Measurements from ENCODE around the gene WDR37.

The WDR37 gene

DNA sequence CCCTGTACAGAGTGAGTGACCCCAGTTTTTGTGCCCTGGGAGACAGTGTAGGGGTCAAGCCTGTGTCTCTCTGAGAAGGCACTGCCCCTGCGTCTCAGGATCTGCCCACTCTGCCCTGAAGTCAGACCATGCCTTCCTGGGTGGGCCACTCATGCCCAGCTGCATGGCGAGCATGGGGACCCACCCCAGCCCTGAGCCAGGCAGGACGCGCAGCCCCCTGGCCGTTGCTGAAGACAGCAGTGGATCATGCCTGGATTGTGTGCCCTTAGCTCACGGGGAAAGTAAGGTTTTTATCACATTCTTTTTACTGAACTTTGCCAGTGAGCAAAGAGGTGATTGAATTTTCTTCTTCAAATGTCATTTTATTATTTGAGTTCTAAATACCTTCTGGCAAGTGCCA, 66.2 kb downstream of the WDR37 start:
- in situ Hi-C loops (cut with HindIII; ENCODE audit: low sequenced_read_pairs), result no loop called here

DNA sequence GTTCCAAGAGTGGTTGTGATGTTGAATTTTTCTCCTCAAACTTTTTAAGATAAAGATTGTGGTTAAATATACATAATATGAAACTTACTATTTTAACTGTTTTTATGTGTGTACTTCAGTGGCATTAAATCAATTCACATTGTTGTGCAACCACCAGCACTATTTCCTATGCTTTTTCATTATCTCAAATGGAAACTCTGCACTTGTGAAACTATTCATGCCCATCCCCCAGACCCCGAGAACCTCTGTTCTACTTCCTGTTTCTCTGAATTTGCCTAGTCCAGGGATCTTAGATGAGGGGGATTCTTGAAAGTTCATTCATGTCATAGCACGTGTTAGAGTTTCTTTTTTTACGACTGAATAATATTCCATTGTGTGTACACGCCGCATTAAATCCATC, 67.0 kb downstream of the WDR37 start:
- in situ Hi-C loops (cut with HindIII; ENCODE audit: low sequenced_read_pairs), result no loop called here

DNA sequence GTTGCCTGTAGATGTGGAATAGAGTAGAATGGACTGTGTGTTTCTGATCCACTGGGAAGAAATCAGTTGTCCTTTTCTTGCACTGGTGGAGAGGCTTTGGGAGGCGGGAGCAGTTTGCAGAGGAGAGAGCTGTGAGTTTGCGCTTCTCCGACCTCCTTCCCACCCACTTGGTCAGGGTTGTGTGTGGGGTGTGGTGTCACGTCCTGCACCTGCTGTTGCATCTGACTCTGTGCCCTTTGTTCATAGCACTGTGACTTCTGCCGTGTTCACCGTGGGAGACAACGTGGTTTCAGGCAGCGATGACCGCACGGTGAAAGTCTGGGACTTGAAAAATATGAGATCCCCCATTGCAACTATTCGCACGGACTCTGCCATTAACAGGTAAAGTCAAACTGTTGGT, 67.8 kb downstream of the WDR37 start:
- in situ Hi-C loops (cut with HindIII; ENCODE audit: low sequenced_read_pairs), result no loop called here

DNA sequence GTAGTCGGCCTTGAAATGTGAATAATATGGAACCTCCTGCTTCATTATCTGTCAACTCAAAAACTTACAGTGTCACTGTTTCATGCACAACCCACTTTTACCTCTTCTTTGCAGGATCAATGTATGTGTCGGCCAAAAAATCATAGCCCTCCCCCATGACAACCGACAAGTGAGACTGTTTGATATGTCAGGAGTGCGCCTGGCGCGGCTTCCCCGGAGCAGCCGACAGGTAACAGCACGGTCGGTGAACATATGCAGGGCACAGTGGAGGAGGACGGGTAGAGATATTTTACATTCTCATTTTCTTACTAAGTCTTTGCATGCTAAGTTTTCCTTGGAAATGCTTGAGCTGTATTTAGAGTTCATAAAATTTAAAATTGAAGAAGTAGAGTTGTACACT, 68.6 kb downstream of the WDR37 start:
- in situ Hi-C loops (cut with HindIII; ENCODE audit: low sequenced_read_pairs), result no loop called here

DNA sequence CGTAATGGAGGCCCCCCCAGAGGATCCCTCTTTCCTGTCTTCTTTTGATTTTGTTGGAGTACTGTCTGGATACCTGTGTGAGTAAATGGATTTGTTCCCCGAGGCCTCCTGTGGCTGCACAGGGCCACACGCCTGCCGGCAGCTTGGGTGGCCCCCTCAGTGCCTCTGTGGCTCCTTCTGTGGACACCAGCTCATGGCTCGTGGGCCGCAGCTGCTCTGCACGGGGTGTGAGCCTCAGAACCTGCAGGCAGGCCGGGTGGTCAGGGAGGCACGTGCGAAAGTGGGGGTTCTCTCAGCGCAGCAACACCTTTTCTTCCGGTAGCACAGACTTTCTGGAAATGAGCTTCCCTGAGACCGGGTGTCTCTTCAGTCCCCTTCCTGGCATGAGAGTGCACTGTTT, 70.3 kb downstream of the WDR37 start:
- in situ Hi-C loops (cut with HindIII; ENCODE audit: low sequenced_read_pairs), result no loop called here

DNA sequence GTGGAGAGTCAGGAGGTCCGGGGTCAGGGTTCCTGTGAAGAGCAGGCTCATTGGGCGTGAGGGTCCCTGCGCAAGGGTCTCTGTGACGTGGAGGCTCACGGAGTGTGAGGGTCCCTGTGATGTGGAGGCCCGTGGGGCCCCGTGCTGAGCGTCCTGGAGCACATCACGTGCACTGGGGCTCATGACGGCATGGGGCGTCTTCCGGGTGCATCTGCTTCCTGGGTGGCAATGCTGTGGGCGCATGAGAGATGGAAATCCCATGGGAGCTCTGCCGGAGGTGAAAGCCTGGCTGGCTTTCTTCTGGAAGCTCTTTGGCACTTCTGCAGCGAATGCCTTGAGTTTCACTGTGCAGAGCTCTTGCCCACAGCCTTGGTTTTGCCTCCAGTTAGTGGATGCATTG, 71.4 kb downstream of the WDR37 start:
- in situ Hi-C loops (cut with HindIII; ENCODE audit: low sequenced_read_pairs), result no loop called here

DNA sequence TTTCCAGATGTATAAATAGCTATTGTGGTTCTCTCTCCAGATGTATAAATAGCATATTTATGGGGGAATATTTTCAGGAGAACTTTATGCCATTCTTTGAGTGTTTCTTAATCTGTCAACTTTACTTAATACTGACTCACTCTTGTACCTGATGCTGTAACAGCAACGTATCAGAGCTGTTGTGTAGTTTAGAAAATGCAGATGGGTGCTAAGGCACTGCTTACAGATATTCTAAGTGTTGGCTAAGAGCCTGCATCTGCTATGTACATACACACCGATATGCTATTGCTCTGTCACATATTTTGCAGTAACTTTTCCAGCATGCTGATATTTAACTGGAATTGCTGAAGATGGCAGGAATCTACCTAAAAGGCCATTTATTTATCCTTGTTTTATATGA, 71.9 kb downstream of the WDR37 start:
- in situ Hi-C loops (cut with HindIII; ENCODE audit: low sequenced_read_pairs), result no loop called here

DNA sequence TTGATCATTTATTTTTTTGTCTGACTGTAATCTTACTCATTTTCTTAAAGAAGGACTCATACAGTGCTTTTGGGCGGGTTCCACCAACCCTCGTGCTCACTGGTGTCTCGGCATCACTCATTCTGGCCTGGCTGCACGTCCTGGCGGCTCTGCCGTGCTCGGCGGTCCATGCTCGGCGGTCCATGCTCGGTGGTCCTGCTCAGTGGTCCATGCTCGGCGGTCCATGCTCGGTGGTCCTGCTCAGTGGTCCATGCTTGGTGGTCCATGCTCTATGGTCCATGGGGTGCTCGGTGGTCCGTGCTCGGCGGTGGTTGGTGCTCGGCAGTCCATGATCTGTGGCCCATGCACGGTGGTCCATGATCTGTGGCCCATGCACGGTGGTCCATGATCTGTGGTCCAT, 72.5 kb downstream of the WDR37 start:
- in situ Hi-C loops (cut with HindIII; ENCODE audit: low sequenced_read_pairs), result no loop called here

DNA sequence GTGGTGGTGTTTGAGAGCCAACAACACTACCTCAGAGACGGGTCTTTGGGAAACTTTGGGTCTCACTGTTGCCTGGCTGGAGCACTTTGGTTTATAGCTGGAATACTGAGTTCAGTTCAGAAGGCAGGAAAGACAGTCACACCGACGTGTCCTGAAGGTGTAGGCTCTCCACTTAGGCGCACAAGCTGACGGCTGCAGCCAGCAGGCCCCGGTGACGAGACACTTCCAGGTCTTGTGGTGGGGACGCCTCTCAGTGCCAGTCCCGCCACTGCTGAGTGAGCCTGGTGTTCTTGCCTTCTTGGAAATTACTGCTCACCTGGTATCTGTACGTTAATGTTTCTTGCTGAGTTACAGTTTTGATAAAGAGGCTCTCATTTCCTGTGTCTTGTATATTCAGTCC, 74.0 kb downstream of the WDR37 start:
- in situ Hi-C loops (cut with HindIII; ENCODE audit: low sequenced_read_pairs), result no loop called here

DNA sequence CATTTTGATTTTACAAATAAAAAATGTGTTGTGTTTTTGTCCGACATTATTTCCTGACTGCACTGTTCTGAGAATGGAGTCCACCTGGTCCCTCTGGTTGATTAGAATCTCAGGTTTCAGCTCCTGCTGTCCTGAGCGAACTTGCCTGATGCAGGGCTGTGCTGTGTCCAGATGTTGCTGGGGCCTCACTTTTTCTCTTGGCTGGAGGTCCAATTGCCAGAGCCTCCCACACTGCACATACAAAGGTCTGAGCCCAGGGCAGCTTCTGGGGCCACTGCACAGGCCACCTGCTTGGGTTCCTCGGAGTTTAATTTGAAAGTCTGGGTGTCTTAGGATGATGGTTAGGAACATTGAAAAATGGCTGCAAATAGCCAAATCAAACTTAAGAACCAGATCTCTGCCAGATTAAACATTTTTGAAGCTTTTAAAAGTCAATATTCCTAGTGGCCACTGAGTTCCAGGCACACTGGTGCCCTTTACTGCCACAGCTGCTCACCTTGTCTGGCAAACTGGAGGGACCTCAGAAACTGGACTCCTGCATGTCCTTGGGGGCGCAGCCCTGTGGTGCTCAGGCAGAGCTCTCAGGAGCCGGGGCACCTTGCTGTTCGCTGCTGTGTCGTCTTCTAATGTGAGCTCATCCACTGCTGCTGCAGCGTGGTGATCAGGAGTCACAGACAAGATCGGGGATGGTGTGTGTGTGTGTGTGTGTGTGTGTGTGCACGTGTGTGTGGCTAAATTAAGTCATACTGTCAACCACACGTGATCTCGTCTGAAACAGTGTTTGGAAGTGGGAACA, 75.0 kb downstream of the WDR37 start:
- in situ Hi-C loops (cut with HindIII; ENCODE audit: low sequenced_read_pairs), result no loop called here

DNA sequence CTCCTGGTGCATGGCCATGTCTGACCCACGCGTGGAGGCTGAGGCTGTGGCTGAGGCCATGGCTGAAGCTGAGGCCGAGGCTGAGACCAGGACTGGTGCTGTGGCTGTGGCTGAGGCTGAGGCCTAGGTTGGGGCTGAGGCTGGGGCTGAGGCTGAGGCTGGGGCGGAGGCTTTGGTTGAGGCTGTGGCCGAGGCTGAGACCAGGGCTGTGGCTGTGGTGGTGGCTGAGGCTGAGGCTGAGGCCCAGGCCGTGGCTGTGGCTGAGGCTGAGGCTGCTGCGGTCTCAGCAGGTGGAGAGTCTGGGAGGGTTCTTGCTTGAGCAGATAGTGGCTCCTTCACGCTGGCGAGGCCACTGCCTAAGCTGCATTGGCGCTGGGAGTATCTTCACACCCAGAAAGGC, 76.4 kb downstream of the WDR37 start:
- in situ Hi-C loops (cut with HindIII; ENCODE audit: low sequenced_read_pairs), result no loop called here

DNA sequence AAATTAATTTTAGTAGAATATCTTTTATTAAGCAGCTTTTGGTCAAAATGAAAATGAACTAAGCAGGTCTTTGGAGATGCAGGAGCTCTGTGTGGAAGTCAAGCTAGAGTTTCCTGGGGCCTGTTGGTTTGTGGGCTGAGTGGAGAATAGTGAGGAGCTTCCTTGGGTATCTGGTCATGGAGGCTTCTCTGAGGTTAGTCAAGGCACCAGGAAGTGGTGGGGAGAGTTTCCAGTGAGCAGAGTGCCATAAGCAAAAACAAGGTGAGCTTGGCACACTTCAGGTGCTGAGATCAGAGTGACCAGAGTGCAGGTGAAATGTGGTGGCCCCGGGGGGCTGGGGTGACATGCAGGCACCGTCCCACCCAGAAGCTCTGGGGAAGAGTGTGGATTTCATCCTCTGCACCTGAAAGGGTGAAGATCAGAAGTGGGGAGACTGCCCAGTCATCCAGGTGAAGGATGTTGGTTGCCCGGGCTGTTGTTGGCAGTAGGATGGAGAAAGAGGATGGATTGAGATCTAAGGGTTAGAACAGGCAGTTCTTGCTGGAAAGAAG, 77.4 kb downstream of the WDR37 start:
- in situ Hi-C loops (cut with HindIII; ENCODE audit: low sequenced_read_pairs), result no loop called here

DNA sequence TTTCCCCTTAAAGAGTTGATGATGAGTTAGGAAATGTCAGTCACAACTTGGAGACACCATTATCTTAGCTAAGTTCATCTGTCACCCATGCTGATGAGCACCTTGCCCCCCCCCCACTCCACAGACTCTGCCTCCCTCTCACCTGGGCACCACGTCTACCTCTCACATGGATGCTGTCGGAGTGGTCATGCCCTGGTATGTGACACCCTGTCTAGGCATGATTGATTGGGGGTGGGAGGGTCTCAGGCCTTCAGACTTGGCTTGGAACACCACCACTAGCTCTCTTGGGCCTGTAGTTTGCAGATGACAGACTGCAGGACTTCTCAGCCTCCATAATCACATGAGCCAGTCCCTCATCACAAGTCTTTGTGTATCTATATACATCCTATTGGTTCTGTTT, 78.0 kb downstream of the WDR37 start:
- in situ Hi-C loops (cut with HindIII; ENCODE audit: low sequenced_read_pairs), result no loop called here

DNA sequence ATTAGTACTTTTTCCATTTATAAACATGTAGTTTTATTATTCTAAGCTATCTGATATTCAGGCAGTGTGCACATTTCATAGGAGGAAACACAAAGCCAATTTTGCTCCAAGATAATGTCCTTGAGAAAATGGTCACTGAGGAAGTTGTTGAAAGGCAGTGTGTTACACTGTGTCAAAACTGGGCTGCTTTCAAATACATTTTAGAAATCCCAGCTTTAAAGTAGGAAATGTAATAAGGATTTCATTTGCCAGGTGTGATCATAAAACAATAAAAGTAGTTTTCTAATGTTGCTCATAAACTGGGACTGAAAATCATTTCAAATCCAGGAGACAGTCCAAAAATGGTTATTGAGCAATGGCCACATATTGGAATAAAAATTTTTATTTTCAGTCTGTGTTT, 80.1 kb downstream of the WDR37 start:
- in situ Hi-C loops (cut with HindIII; ENCODE audit: low sequenced_read_pairs), result no loop called here

DNA sequence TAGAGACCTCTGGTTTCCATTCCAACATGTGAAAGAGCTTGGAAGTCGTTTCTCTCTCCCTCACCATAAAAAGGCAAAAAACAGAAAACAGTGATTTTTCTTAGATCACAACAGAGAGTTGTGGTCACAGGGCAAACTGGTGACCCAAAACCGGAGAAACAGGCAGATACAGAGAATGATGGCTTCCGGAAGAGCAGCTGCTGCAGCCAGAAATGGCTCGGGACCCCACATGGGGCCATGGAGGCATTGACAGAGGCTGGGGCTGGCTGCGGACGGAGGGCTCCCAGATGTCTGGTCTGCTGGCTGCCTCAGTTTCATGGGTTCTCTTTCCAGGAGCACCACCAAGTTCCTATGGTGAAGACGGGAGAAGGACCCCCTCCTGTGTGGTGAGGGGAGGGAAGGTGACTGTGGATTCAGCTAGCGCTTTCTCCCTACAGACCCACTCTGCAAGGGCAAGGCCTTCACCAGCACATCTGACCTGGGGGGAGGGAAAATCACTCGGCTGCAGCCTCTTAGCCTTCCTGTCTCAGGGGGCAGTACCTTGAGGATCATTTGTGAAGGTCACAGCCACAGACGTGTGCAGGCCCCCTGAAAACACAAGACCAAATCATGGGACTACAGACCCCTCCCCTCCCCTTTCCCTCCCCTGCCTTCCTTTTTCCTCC, 81.4 kb downstream of the WDR37 start:
- in situ Hi-C loops (cut with HindIII; ENCODE audit: low sequenced_read_pairs), result no loop called here

DNA sequence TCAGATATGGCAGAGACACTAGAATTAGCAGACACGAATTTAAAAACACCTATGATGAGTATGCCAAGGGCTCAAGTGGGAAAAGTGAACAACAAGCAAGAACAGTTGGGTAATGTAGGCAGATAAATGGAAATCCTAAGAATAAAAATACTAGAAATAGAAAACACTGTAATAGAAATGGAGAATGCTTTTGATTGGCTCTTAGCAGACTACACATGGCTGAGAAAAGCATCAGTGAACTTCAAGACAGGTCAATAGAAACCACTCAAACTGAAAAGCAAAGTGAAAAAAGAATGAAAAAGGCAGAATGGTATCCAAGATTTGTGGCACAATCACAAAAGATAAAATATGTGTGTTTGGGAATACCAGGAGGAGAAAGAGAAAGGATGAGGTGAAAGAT, 82.3 kb downstream of the WDR37 start:
- in situ Hi-C loops (cut with HindIII; ENCODE audit: low sequenced_read_pairs), result no loop called here

DNA sequence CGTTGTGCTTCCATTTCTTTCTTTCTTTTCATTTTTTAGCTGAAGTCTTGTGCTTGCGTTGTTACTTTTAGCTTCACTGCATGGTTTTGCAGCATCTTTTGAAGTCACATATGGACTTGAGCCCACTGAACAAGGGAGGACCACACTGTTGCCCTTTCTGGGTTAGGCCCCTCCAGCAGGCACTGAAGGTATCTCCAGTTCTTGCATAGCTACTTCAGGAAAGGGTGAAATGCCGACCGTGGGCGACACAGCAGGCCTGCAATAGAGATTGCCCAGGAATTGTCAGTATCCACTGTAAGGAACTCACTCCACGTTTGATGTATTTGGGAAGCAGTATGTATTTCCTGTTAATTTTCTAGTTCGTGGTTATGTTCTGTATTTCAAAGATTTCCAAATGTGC, 85.1 kb downstream of the WDR37 start:
- in situ Hi-C loops (cut with HindIII; ENCODE audit: low sequenced_read_pairs), result no loop called here

DNA sequence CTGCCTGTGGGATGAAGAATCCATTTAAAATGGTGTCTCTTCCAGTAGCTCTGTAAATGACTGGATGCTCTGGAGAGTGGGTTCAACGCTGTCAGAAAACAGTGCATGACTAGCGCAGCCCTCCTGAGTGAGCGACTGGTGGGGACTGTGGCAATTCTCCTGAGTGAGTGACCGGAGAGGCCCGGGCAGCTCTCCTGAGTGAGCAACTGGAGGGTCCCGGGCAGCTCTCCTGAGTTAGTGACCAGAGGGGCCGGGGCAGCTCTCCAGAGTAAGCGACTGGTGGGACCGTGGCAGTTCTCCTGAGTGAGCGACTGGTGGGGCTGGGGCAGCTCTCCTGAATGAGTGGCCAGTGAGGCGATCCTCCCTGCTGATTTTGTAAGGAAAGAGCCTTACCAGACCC, 85.5 kb downstream of the WDR37 start:
- in situ Hi-C loops (cut with HindIII; ENCODE audit: low sequenced_read_pairs), result no loop called here

DNA sequence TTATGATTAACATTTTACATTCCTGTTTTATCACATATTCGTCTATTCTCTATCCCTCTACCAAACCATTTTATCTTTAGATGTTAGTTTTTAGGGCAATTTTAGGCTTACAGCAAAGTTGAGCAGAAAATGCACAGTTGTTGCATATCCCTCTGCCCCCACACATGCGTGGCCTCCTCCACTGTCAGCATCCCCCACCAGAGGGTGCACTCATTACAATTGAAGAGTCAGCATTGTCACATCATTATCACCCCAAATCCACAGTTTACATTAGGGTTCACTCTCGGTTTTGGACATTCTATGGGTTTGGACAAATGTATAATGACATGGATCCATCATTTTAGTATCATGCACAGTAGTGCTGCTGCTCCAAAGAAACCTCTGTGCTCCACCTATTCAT, 86.4 kb downstream of the WDR37 start:
- in situ Hi-C loops (cut with HindIII; ENCODE audit: low sequenced_read_pairs), result no loop called here

DNA sequence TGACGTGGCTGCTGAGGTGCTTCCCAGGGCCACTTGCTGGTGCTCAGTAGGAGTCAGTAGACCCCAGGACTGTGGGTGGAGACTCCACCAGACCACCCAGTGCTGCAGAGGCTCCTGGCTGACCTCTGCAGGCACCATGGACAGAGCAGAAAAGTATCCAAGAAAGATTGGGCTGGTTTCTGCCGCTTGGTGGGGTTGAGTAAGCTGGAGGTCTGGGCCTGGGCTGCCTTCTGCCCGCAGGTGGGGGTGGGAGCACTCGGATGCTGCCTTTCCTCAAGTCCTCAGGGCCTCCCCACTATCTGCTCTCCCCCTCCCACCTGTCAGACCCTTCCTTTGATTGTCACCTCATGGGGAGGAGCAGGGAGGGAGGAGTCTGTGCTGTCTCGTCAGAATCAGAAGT, 91.6 kb downstream of the WDR37 start:
- in situ Hi-C loops (cut with HindIII; ENCODE audit: low sequenced_read_pairs), result no loop called here

DNA sequence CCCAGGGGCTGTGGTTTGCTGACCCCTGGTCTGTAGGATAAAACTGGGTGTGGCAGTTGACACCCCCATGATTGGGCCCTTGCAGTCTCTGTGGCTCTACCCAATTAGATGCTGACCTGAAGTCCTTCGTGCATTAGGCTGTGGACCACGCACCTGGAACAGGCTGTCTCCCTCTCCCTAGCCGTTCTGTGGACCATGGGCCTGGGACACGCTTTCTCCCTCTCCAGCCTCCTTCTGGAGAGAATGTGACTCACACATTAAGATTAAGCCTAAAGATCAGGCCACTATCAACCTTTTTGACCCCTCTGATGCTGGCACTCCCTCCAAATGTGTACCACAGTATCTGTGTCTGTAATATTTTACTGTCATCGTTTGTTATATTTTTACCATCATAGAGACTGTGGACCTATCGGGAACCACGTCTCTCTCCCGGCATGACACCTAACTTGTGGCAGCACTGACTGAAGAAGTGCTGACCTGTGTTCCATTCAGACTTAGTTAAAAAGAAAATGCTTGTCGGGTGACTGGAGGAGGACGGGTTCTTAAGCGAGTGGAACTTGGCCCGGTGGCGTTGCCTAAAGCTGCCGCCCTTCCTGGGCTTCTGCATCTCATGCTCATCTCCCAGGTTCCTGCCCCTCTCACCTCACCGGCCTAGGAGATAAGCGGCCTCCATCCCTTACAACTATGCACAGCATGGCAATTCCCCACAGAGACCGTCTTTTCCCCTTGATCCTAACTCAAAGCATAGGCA, 92.8 kb downstream of the WDR37 start:
- in situ Hi-C loops (cut with HindIII; ENCODE audit: low sequenced_read_pairs), result no loop called here
